Mammary epithelial cell (primary cell): Measurements from ENCODE around the gene WDR31.

ENCODE experiments used
- CTCF ChIP-seq, 2 donors: IDR thresholded peaks in 1 of 2; conservative IDR thresholded peaks in 1 of 2; 2 replicates each; pipeline ENCODE4 v1.5.1; 2011 to 2012; ENCODE audit warnings: inconsistent platforms in 2 of 2, low read length in 2 of 2, mild to moderate bottlenecking in 2 of 2, control low read depth in 1 of 2, low read depth in 1 of 2; ENCODE audit not compliant: insufficient read depth in 1 of 2; ENCODE audit errors: extremely low read depth in 1 of 2
- EZH2 ChIP-seq: IDR thresholded peaks from 2 replicates; pipeline ENCODE4 v1.6.1; 2012; ENCODE audit warnings: low read length, inconsistent platforms, borderline replicate concordance

DNA sequence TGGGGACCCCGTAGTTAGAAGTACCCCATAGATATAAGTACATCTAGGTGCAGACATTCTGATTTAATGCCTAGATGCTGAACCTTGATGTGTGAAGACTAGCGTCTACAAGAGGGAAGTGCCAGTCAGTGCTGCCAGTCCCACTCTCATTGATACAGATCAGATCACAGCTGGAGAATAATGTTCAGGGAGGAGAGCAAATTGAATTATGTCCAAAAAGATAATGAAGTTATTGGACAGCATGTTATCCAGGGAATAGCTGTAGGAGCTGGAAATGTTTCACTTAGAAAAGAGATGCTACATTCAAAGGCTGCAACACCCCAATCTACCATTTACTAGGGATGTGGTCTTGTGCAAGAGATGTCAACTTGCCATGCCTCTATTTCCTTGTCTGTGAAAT lies 21.0 kb downstream of the WDR31 start:
- no peak for TF ChIP-seq CTCF (conservative IDR thresholded peaks at IDR 0.05 in 1 of 2, IDR thresholded peaks at IDR 0.05 in 1 of 2; ENCODE audit: extremely low read depth in 1 of 2, insufficient read depth in 1 of 2, low read depth in 1 of 2, low read length in 2 of 2)
- TF ChIP-seq EZH2: no peak
